OCI-LY7 (cell line): Measurements from ENCODE around the gene MAPK13. TPM values are rescaled to one million over a fixed set of nuclear protein-coding genes. Genes with fewer than 3 reads are reported as not detected.

Experiments used
- BruUV-seq: library from RNA; stranded (reverse); fragments of 400-500 nt; replicated peaks from 2 replicates; lab custom pipeline; 2021; lab: Mats Ljungman, UMichigan
- CTCF ChIA-PET: fragments of 300-600 bp; sonication (Branson Sonifier 250); formaldehyde crosslinking; loops from one replicate; lab custom pipeline; 2022; ENCODE audit warnings: antibody characterized with exemption; ENCODE audit not compliant: unreplicated experiment; lab: Charles Lee
- POLR2A ChIA-PET: fragments of 300-600 bp; sonication (Branson Sonifier 250); formaldehyde crosslinking; loops from one replicate; lab custom pipeline; 2022; ENCODE audit warnings: antibody characterized with exemption; lab: Charles Lee
- DNase-seq: peaks from one replicate; pipeline ENCODE4 v3.0.0-alpha.2; 2015; ENCODE audit warnings: low spot score
- H2AFZ ChIP-seq: fragments of 200-600 bp; sonication (generic), shearing (Covaris generic); 2 replicates; pipeline ENCODE4 v1.6.1; 2014; ENCODE audit warnings: mild to moderate bottlenecking, antibody characterized with exemption, low read length, moderate library complexity
- H3K27ac ChIP-seq: fragments of 200-600 bp; sonication (generic); 2 replicates; pipeline ENCODE4 v1.5.1; 2014; ENCODE audit warnings: mixed run types, low read depth, mild to moderate bottlenecking, moderate library complexity, low read length, inconsistent platforms; ENCODE audit not compliant: poor library complexity, severe bottlenecking
- H3K36me3 ChIP-seq: fragments of 200-600 bp; sonication (generic); 2 replicates; pipeline ENCODE4 v1.6.1; 2014; ENCODE audit warnings: mild to moderate bottlenecking, antibody characterized with exemption, low read length, moderate library complexity, mixed read lengths; ENCODE audit not compliant: insufficient read depth
- H3K4me1 ChIP-seq: fragments of 200-600 bp; sonication (generic); 2 replicates; pipeline ENCODE4 v1.5.1; 2014; ENCODE audit warnings: mild to moderate bottlenecking, low read length; ENCODE audit not compliant: insufficient read depth, poor library complexity, severe bottlenecking
- H3K4me2 ChIP-seq: fragments of 200-600 bp; sonication (generic); 2 replicates; pipeline ENCODE4 v1.6.1; 2014; ENCODE audit warnings: mild to moderate bottlenecking, low read length
- H3K4me3 ChIP-seq: fragments of 200-600 bp; sonication (generic); 2 replicates; pipeline ENCODE4 v1.5.1; 2014; ENCODE audit warnings: mild to moderate bottlenecking, low read depth, low read length; ENCODE audit not compliant: poor library complexity, severe bottlenecking
- H3K79me2 ChIP-seq: fragments of 200-600 bp; sonication (generic); 2 replicates; pipeline ENCODE4 v1.6.1; 2016; ENCODE audit warnings: low read depth, mild to moderate bottlenecking, low read length, moderate library complexity, mixed read lengths; ENCODE audit not compliant: insufficient read depth
- H3K9me2 ChIP-seq: fragments of 200-600 bp; sonication (generic); 2 replicates; pipeline ENCODE4 v1.6.1; 2016; ENCODE audit warnings: mild to moderate bottlenecking, low read length, mixed read lengths; ENCODE audit not compliant: insufficient read depth
- H3K9me3 ChIP-seq: fragments of 200-600 bp; sonication (generic); 2 replicates; pipeline ENCODE4 v1.6.1; 2014; ENCODE audit warnings: mild to moderate bottlenecking, mixed run types, low read length, mixed read lengths
- H4K20me1 ChIP-seq: fragments of 200-600 bp; sonication (generic); 2 replicates; pipeline ENCODE4 v1.6.1; 2014; ENCODE audit warnings: mild to moderate bottlenecking, antibody characterized with exemption, low read length, moderate library complexity, mixed read lengths; ENCODE audit not compliant: insufficient read depth
- EZH2phosphoT487 ChIP-seq: fragments of 200-600 bp; sonication (generic); IDR thresholded peaks from 2 replicates; pipeline ENCODE4 v1.6.1; 2018; ENCODE audit warnings: low read depth, borderline replicate concordance, mild to moderate bottlenecking, mixed run types, antibody characterized with exemption, low read length, moderate library complexity, mixed read lengths
- intact Hi-C: fragments of 100-400 bp; cut with micrococcal nuclease; formaldehyde crosslinking; loops from one replicate; pipeline ENCODE4 v1.10.0; 2022; ENCODE audit not compliant: unreplicated experiment
- total RNA-seq, 2 experiments: library from RNA; depleted of rRNA in 1 of 2; stranded (reverse); fragments of >200 nt in 1 of 2; shearing (Covaris generic) in 1 of 2; gene quantifications; 2 replicates each; pipeline ENCODE4 v1.2.3, GENCODE V29; 2014 to 2022
- TF ChIP-seq, protein P1 (sequence below): fragments of 200-600 bp; sonication (generic); conservative IDR thresholded peaks from 2 replicates; pipeline ENCODE4 v1.5.1; 2014; ENCODE audit warnings: mild to moderate bottlenecking, antibody characterized with exemption, low read length, moderate library complexity, mixed read lengths

The MAPK13 gene
- total RNA-seq, 2 experiments from 2014 or later, result 0.88 to 1.8 TPM

DNA sequence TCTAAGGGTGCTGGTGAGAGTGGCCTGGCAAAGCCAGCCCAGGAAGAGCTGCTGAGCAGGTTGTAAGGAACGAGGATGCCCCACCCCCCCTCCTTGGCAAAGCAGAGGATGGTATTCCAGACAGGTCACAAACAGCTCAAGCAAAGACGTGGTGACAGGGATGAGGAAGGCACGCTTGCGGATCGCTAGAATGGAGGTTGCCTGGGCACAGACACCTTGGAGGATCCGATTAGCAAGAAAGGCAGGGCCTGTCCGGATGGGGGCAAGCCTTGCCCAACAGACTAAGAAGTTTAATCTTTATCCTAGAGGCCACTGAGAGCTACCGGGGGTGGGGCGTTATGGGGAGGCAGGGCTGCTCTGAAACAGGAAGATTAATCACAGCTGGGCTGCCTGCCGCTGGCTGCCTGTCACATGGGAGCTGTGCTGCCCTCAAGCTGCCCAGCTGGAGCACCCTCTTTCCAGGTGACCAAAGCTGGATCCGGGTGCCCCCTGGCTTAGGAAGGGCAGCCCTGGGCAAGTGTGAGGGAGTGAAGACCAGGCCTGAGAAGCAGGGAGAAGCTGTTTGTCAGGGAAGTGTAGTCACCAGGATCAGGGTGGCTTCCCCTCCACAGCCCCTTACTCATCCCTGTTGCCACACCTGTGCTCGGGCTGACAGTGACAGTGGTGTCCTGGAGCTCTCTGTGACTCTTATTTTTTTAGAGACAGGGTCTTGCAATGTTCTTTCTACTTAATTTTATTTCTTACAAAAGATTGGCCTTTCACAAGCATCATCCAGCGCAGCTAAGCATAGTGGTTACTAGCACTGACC is 9.1 kb upstream of the MAPK13 start:
- no peak for TF ChIP-seq EZH2phosphoT487
- peak; percentile 67 for DNase-seq
- H2AFZ ChIP-seq, result peak overlapping the region; percentile 31; the same call in 1 of the 2 replicates
- no TSS peak for BruUV-seq
- H3K79me2 ChIP-seq, result no peaks in the 10 kb centered on the region
- CTCF ChIA-PET, result interaction anchor here (0.6 to 0.7 kb wide), 6 partner anchors 9 to 658 kb away, joined by 3 to 7 read pairs (median 3); partner anchors contain the start of gene MAPK13
- H3K4me3 ChIP-seq, result peak overlapping the region; percentile 33
- POLR2A ChIA-PET, result interaction anchor here (0.6 to 1.6 kb wide), 11 partner anchors 8 to 308 kb away, joined by 3 to 9 read pairs (median 4); no protein-coding TSS in a partner anchor
- H3K4me1 ChIP-seq, result peaks cover 44% of the 10 kb centered on the region
- intact Hi-C loops, result loop anchor here (2.0 to 5.0 kb wide), 2 partner anchors 76 to 181 kb away; partner anchors contain the start of gene BRPF3
- no peaks in the 10 kb centered on the region for H3K9me3 ChIP-seq
- H3K36me3 ChIP-seq, result 0 out of 2 replicates have a peak, but pooled peaks cover 4% of the 10 kb centered on the region
- no peaks in the 10 kb centered on the region for H4K20me1 ChIP-seq
- H3K27ac ChIP-seq, result peak overlapping the region; percentile 60
- no peaks in the 10 kb centered on the region for H3K9me2 ChIP-seq
- H3K4me2 ChIP-seq, result peak overlapping the region; percentile 64

DNA sequence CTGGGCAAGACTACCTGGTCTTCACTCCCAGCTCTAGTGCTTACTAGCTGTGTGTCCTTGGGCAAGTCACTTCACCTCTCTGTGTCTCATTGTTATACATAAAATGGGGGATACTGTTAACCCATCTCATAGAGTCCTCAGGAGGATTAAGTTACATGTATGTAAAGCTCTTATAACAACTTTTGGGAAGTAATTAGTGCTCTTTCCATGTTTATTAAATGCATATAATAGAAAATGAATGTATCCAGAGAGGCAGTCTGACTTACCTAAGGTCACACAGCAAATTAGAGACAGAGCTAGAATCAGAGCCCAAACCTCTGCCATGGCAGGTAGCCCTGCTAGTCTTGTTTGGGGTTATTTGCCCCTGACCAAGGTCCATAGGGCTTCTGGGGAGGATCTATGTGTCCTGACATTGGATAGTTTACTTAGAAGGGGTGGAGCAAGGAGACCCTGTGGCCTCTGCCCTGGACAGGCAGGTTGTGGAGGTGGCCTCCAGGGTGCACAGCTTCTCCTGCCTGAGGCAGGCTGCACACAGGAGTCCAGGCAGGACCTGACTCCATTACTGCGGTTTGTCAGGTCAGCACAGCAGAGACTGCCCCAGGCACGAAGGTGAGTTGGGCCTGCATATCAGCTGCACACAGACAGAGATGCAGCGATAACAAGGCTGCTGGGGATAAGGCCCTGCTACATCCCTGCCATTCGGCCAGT is 8.4 kb upstream of the MAPK13 start:
- ChIA-PET POLR2A (interaction anchor here (0.8 to 1.6 kb wide), 7 partner anchors 9 to 93 kb away, joined by 3 to 9 read pairs (median 5); no protein-coding TSS in a partner anchor), CTCF (interaction anchor here (0.6 to 0.7 kb wide), 4 partner anchors 8 to 599 kb away, joined by 3 to 7 read pairs (median 3); partner anchors contain the start of gene MAPK13)
- no TSS peak for BruUV-seq
- Histone ChIP-seq H3K4me1 (peaks cover 36% of the 10 kb centered on the region), H3K27ac (no peak overlapping the region), H3K9me2 (no peaks in the 10 kb centered on the region), H4K20me1 (no peaks in the 10 kb centered on the region), H3K9me3 (no peaks in the 10 kb centered on the region), H3K4me3 (no peak overlapping the region), H3K4me2 (0 out of 2 replicates have a peak overlapping the region, but pooled peaks have one; percentile 64), H3K79me2 (no peaks in the 10 kb centered on the region), H3K36me3 (no peaks in the 10 kb centered on the region), H2AFZ (no peak overlapping the region)
- no peak for DNase-seq
- TF ChIP-seq, protein P1, sequence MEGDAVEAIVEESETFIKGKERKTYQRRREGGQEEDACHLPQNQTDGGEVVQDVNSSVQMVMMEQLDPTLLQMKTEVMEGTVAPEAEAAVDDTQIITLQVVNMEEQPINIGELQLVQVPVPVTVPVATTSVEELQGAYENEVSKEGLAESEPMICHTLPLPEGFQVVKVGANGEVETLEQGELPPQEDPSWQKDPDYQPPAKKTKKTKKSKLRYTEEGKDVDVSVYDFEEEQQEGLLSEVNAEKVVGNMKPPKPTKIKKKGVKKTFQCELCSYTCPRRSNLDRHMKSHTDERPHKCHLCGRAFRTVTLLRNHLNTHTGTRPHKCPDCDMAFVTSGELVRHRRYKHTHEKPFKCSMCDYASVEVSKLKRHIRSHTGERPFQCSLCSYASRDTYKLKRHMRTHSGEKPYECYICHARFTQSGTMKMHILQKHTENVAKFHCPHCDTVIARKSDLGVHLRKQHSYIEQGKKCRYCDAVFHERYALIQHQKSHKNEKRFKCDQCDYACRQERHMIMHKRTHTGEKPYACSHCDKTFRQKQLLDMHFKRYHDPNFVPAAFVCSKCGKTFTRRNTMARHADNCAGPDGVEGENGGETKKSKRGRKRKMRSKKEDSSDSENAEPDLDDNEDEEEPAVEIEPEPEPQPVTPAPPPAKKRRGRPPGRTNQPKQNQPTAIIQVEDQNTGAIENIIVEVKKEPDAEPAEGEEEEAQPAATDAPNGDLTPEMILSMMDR, result no peak
- intact Hi-C loops, result loop anchor here (2.0 to 5.0 kb wide), 3 partner anchors 75 to 239 kb away; partner anchors contain the start of gene BRPF3

DNA sequence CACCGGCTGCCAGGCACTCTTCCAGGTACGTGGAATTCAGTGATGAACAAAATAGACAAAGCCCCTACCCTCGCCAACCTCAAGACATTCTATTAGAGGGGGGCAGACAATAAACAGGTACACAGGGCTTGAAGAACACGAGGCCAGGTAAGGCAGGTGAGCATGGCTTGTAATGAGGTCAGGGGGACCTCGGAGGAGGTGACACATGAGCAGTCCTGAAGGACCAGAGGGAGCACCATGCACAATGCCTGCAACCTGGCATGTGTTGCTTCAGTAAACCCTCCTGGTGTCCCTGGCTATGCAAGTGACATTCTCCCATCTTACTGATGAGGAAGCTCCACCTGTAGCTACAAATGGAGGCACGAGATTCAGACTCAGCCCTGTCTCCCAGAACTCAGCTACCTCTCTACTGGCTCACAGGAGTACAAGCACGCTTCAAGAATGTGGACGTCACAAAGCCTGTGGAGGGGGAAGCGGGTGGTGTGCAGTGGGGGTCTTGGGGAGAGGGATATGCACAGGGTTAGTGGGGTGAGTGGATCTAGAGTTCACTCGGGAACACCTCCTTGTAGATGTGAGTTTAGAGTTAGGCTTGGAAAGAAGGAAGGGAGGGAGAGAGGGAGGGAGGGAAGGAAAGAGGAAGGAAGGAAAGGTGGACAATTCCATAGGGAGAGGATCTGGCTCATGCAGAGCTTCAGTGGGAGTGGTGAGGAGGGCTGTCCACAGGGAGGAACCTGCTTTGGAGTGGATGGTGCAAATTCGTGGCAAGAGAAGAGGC is 7.6 kb upstream of the MAPK13 start:
- Histone ChIP-seq H3K9me2 (no peaks in the 10 kb centered on the region), H3K4me3 (no peak overlapping the region), H3K27ac (no peak overlapping the region), H3K36me3 (no peaks in the 10 kb centered on the region), H2AFZ (no peak overlapping the region), H3K9me3 (no peaks in the 10 kb centered on the region), H3K4me2 (no peak overlapping the region), H3K79me2 (no peaks in the 10 kb centered on the region), H4K20me1 (no peaks in the 10 kb centered on the region), H3K4me1 (peaks cover 33% of the 10 kb centered on the region)
- intact Hi-C loops, result loop anchor here (2.0 to 5.0 kb wide), 2 partner anchors 180 to 238 kb away; no protein-coding TSS in a partner anchor
- TF ChIP-seq EZH2phosphoT487, result no peak
- TF ChIP-seq, protein P1, result no peak
- ChIA-PET CTCF (no interaction called here), POLR2A (no interaction called here)
- BruUV-seq, result no TSS peak
- DNase-seq, result no peak
